Measurements from ENCODE around the gene ARHGAP24.

ARHGAP24 gene

DNA sequence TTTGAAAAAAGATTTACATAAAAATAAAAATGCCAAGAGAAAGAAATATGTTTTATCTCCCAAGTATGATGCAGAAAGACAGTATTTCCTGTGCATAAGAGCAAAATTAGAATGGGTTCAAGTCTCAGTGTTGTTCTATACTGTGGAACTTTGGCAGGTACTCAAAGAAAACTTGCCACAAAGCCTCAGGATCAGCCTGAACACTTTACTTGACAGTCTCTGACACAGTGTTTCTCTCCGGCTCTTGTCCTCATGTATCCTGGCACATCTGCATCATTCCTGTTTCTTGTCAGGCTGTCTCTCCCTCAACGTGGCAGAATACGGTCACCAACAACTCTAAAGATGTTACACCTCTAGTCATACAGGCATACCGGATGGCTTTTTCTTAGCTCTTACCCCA is 273.7 kb downstream of the ARHGAP24 start:
- TF ChIP-seq SIN3A (IDR thresholded peaks at IDR 0.05; ENCODE audit: borderline replicate concordance, insufficient read depth, low read length), result no peak

GRCh38 chr4:85751866-85752265 is 276.9 kb downstream of the ARHGAP24 start:
- TF ChIP-seq POLR2AphosphoS5 (IDR thresholded peaks at IDR 0.05; ENCODE audit: low read depth, low read length) (no peak), REST (IDR thresholded peaks at IDR 0.05; ENCODE audit: insufficient read depth in 1 of 2, low read depth in 2 of 2, low read length in 2 of 2) (no peak), FOXP2 (optimal IDR thresholded peaks at IDR 0.05; ENCODE audit: borderline replicate concordance, extremely low read depth, extremely low read length, insufficient read depth) (no peak), SIN3A (IDR thresholded peaks at IDR 0.05; ENCODE audit: borderline replicate concordance, insufficient read depth, low read length) (no peak), TAF1 (IDR thresholded peaks at IDR 0.05; ENCODE audit: borderline replicate concordance, insufficient read depth, low read length) (no peak)

GRCh38 chr4:85755285-85755684 is 280.3 kb downstream of the ARHGAP24 start:
- TF ChIP-seq REST (IDR thresholded peaks at IDR 0.05; ENCODE audit: insufficient read depth in 1 of 2, low read depth in 2 of 2, low read length in 2 of 2), result no peak

GRCh38 chr4:85756938-85757337 is 282.0 kb downstream of the ARHGAP24 start:
- TF ChIP-seq SIN3A (IDR thresholded peaks at IDR 0.05; ENCODE audit: borderline replicate concordance, insufficient read depth, low read length) (no peak), FOXP2 (optimal IDR thresholded peaks at IDR 0.05; ENCODE audit: borderline replicate concordance, extremely low read depth, extremely low read length, insufficient read depth) (no peak), REST (IDR thresholded peaks at IDR 0.05; ENCODE audit: insufficient read depth in 1 of 2, low read depth in 2 of 2, low read length in 2 of 2) (no peak), TAF1 (IDR thresholded peaks at IDR 0.05; ENCODE audit: borderline replicate concordance, insufficient read depth, low read length) (no peak), POLR2AphosphoS5 (IDR thresholded peaks at IDR 0.05; ENCODE audit: low read depth, low read length) (no peak)

DNA sequence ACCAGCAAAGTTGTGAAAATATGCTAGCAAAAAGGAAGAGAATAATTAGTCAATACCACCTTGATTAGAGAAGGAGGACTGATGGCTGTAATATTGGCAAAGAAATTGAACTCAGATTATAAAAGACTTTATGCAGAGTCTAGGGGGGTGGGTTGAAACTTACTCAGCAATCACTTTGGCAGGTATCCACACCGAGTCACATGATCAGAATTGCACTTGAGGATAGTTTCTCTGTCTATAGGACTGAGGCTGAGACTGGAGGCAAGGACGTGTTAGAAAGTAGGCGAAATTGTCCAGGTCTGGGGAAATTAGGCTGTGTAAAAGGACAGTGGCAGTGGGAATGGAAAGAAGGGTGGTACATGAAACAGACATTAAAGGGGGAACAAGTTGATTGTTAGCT is 284.4 kb downstream of the ARHGAP24 start:
- TF ChIP-seq REST (IDR thresholded peaks at IDR 0.05; ENCODE audit: insufficient read depth in 1 of 2, low read depth in 2 of 2, low read length in 2 of 2), result no peak
- no peak for TF ChIP-seq POLR2AphosphoS5 (IDR thresholded peaks at IDR 0.05; ENCODE audit: low read depth, low read length)
- no peak for TF ChIP-seq TAF1 (IDR thresholded peaks at IDR 0.05; ENCODE audit: borderline replicate concordance, insufficient read depth, low read length)
- TF ChIP-seq FOXP2 (optimal IDR thresholded peaks at IDR 0.05; ENCODE audit: borderline replicate concordance, extremely low read depth, extremely low read length, insufficient read depth), result no peak
- TF ChIP-seq SIN3A (IDR thresholded peaks at IDR 0.05; ENCODE audit: borderline replicate concordance, insufficient read depth, low read length), result no peak
